ENCODE measurements around the gene MYRFL. TPM values are rescaled to one million over a fixed set of nuclear protein-coding genes. Genes with fewer than 3 reads are reported as not detected.

The MYRFL gene
- total and polyA plus RNA-seq, 2 of the 8 experiments (the other 6 are each of a cell fraction or from before 2014, with no cell fraction given), result 1.1 to 2.0 TPM

GRCh38 chr12:69896653-69897381 is 71.8 kb downstream of the MYRFL start (continued):
- 0 out of 2 replicates have a peak, but pooled peaks have one; percentile 21 for TF ChIP-seq CHD2 (IDR thresholded peaks at IDR 0.05; ENCODE audit: low read length)
- no peak for TF ChIP-seq CEBPB (IDR thresholded peaks at IDR 0.05; ENCODE audit: low read depth, low read length)
- TF ChIP-seq CHD1 (IDR thresholded peaks at IDR 0.05; ENCODE audit: low read depth, low read length), result no peak
- no peak for TF ChIP-seq NRF1 (IDR thresholded peaks at IDR 0.05; ENCODE audit: low read depth, low read length)
- peak; percentile 19; the same call in 1 of the 2 replicates for TF ChIP-seq TBP (IDR thresholded peaks at IDR 0.05; ENCODE audit: low read depth, low read length)
- no peak for TF ChIP-seq SP2 (IDR thresholded peaks at IDR 0.05; ENCODE audit: low read length)
- TF ChIP-seq BCL11A (IDR thresholded peaks at IDR 0.05; ENCODE audit: low read depth in 2 of 2, low read length in 2 of 2), result no peak
- no peak for TF ChIP-seq SUZ12 (IDR thresholded peaks at IDR 0.05; ENCODE audit: low read length)
- TF ChIP-seq JUN (IDR thresholded peaks at IDR 0.05; ENCODE audit: low read depth, low read length), result no peak
- TF ChIP-seq RBBP5 (IDR thresholded peaks at IDR 0.05; ENCODE audit: borderline replicate concordance, low read depth, low read length), result no peak
- TF ChIP-seq, protein P1, sequence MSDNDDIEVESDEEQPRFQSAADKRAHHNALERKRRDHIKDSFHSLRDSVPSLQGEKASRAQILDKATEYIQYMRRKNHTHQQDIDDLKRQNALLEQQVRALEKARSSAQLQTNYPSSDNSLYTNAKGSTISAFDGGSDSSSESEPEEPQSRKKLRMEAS (IDR thresholded peaks at IDR 0.05), result peak; percentile 94
- no peak for TF ChIP-seq CTCF (IDR thresholded peaks at IDR 0.05; ENCODE audit: control extremely low read depth in 1 of 3, insufficient read depth in 1 of 3, low read depth in 1 of 3, low read length in 3 of 3)
- TF ChIP-seq USF2 (IDR thresholded peaks at IDR 0.05; ENCODE audit: low read length), result no peak
- no peak for TF ChIP-seq JUND (IDR thresholded peaks at IDR 0.05; ENCODE audit: low read length)
- no peak for TF ChIP-seq KDM5A (IDR thresholded peaks at IDR 0.05; ENCODE audit: low read length)
- peak; percentile 80 for TF ChIP-seq POU5F1 (IDR thresholded peaks at IDR 0.05; ENCODE audit: low read depth, low read length)
- TF ChIP-seq EP300 (IDR thresholded peaks at IDR 0.05; ENCODE audit: borderline replicate concordance in 1 of 2, low read depth in 2 of 2, low read length in 2 of 2), result peak in 1 of 2 experiments; percentile 58; a peak in 1 of 3 replicates
- TF ChIP-seq BACH1 (IDR thresholded peaks at IDR 0.05; ENCODE audit: low read length), result peak; percentile 82
- no peak for TF ChIP-seq HDAC6 (IDR thresholded peaks at IDR 0.05; ENCODE audit: low read depth, low read length)
- no peak for TF ChIP-seq ASH2L (IDR thresholded peaks at IDR 0.05; ENCODE audit: low read length)
